COR-L47 (cell line): ENCODE measurements around the gene KLHL4.
"Not testable (repeated sequence)": the region's sequence is repeated elsewhere in the genome, so short reads cannot be mapped to it uniquely, and the experiment has no call there.

Experiments
- DNase-seq: peaks from one replicate; lab custom pipeline; 2025; lab: John Stamatoyannopoulos, UW

The KLHL4 gene

DNA sequence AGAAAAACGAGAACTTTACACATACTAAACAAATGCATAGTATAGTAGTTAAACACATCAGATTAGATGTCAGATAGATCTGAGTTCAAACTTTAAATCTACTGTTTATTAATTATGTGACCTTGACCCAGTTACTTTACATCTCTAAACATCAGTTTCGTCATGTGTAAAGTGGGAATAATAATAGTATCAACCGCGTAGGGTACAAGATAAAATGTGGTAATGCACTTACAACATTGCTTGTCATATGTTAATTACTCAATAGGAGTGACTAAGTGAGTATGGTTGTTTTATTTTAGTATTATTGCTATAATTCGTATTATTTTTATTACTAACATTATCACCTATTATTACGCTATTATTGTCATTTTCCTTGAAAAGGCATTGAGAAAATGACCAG, 144.2 kb downstream of the KLHL4 start:
- no peak for DNase-seq

DNA sequence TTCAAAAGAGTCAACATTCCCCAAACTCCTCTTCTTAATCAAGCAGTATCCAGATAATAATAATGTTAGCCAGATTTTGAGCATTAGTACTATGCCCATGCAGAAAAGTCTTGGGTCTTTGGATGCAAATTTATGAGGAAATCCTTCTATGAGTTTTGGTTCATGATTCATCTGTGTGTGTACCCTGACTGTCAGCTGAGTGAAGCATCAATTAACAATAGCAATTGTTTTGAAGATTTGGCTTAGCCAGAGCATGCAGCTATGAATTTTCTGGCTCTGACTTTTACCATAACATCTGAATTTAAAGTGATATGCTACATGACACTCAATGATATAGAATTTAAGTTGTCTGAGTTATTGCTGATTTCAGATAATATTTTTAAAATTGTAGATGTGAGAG, 145.8 kb downstream of the KLHL4 start:
- DNase-seq, result no peak

DNA sequence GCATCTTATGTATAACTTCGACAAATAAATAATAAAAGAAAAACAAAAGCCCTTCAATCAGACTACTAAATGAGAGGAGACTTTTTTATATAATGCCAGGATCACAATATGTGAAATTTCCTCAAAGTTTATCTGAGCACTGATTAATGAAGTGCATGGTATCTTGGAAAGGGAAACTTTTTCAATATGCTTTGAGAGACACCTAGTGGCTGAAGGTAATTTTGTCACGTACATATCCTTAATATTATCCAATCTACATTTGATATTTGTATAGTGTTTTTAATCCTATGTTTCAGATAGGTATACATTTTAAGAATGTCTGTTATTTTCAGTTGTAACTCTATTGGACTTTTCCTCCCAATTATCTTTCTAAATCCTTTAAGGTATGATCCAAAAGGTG, 146.8 kb downstream of the KLHL4 start:
- DNase-seq, result no peak

DNA sequence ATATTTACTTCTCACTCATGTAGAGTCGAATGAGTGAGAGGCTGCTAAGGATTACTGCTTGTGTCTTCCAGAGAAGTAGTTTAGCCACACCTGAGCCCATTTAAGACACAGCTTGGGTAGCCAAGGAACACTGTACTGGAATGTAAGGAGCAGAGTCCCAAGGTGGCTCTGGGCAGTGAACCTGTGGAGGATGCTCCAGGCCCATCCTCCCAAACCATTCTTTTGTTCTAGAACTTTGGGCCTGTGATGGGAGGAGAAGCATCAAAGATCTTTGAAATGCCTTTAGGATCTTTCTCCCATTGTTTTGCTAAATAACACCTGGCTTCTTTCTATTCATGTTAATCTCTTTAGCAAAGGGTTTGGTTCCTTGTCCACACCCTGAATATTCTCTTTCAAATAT, 162.2 kb downstream of the KLHL4 start:
- DNase-seq, result no peak

DNA sequence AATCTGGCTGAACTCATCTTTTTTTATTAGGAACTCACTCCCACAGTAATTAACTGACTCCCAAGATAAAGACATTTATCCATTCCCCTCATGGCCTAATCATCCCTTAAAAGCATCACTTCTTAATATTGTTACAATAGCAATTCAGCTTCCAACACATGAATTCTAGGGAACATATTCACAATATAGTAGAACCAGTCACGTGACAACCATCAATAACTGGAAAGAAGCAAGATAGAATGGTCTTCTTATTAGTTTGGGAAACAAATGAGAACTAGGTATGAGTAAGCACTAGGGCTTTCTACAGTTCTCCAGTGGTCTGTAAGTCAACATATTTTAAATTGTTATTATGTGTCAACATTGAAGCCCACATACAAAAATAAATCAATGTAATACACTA, 170.1 kb downstream of the KLHL4 start:
- no peak for DNase-seq

DNA sequence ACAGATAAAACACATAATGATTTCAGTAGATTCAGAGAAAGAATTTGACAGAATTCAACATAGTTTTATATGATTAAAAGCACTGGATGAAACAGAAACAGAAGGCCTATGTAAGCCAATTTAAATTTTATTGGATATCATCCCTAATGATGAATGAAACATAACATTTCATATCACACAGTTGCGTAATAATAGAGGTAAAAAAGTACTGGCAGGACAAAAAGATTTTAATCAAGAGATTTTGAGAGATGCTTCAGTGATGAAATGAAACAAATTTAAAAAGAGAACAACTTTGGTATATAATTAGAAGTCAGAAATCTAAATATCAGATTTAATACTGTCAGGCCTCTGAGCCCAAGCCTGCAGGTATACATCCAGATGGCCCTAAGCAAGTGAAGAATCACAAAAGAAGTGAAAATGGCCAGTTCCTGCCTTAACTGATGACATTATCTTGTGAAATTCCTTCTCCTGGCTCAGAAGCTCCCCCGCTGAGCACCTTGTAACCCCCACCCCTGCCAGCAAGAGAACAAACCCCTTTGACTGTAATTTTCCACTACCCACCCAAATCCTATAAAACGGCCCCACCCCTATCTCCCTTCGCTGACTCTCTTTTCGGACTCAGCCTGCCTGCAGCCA, 170.6 kb downstream of the KLHL4 start:
- not testable (repeated sequence) for DNase-seq

DNA sequence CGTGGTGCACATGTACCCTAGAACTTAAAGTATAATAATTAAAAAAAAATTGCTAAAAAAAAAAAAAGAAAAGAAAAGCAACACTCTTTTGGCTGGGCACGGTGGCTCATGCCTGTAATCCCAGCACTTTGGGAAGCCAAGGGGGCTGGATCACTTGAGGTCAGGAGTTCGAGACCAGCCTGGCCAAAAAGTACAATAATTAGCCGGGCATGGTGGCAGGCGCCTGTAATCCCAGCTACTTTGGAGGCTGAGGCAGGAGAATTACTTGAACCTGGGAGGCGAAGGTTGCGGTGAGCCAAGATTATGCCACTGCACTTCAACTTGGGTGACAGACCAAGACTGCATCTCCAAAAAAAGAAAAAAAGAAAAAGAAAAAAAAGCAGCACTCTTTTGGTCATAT, 171.6 kb downstream of the KLHL4 start:
- DNase-seq, result not testable (repeated sequence)

DNA sequence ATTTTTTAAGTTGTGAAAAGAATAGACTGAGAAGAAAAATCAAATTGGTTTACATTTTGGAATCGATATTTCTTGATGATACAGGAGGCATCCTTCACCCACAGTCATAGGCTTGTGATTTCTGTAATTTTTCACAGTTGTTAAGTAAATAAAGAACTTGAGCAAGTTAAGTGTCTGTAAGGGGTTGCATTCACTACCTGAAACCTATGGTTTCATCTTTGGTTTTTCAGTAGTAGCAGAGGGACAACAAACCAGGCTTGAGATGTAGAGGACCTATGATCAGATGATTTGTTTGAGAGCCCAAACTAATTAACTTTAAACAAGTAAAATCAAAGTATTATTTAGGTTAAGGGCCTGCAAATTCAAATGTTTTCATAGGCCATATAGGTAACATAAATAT, 175.6 kb downstream of the KLHL4 start:
- no peak for DNase-seq

DNA sequence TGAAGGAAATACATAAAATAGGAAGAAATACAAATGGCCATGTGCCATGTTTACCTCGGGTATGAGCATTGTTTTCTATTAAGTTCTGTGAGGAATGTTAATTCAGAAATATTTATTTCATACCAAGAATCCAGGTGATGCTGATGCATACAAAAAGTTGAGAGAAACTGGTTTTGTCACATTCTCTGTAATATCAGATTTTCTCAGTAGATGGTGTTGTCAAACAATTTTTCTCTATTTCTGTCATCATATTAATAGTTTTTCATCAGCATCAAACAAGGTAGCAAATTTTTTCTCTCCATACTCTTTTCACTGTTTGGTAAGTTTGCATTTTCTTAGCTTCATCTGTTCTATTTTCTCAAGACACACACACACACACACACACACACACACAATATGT, 179.8 kb downstream of the KLHL4 start:
- DNase-seq, result no peak

DNA sequence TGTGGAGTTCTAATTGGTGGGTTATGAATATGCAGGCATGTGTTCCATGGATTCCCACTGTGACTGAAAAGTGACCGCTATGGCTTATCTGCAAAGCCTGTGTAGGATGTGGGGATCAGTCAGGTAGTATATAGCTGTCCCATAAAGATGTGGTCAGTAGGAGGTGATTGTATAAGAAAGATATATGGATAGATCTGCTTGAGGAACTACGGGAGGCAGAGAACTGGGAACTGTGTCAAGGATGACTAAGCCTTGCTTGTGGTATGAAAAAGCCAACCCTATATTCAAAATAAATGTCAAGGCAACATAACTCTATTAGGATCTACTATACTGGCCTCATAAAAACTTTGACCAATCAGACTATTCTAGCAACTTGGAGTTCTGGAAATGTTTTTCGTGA, 185.2 kb downstream of the KLHL4 start:
- no peak for DNase-seq

DNA sequence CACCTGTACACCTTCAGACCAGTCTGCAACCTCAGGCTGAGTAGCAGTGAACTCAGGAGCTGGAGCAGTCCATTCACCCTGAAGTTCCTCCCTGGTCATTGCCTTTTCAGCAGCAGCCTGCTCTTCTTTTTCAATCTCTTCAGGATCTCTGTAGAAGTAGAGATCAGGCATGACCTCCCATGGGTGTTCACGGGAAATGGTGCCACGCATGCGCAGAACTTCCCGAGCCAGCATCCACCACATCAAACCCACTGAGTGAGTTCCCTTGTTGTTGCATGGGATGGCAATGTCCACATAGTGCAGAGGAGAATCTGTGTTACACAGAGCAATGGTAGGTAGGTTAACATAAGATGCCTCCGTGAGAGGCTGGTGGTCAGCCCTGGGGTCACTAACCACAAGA, 185.9 kb downstream of the KLHL4 start:
- not testable (repeated sequence) for DNase-seq

DNA sequence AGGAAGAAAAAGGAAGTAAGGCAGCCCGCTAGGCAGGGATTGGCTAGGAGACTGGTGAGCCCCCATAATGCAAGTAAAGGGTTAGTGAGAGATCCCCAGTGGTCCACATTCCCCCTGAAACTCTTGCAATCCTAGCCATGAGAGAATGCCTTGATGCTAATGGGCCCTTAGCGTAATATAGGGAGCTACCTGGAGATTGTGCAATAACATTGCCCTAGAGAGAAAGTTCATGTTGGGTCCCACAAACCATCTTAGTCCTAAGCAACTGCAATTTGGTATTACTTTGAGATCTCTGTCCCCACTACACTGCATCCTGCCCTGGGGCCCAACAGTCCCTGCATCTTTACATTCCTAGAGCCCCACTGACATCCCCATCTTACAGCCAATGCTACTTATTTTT, 188.5 kb downstream of the KLHL4 start:
- no peak for DNase-seq

DNA sequence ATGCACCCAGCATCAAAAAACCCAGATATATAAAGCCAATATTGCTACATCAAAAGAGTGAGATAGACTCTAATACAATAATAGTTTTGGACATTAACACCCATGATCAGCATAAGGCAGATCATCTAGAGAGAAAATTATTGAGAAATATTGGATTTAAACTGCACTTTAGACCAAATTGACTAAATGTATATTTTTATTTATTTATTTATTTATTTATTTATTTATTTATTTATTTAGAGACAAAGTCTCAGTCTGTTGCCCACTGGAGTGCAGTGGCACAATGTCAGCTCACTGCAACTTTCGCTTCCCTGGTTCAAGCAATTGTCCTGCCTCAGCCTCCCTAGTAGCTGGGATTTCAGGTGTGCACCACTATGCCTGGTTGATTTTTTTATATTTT, 193.0 kb downstream of the KLHL4 start:
- DNase-seq, result no peak
